Fibroblast of the aortic adventitia (primary cell): ENCODE results near the gene POLD3. TPM values are rescaled to one million over a fixed set of nuclear protein-coding genes. Genes with fewer than 3 reads are reported as not detected.

Experiments used
- DNase-seq: peaks from one replicate; pipeline ENCODE4 v3.0.0-alpha.2; 2010; ENCODE audit warnings: low read depth
- H3K4me3 ChIP-seq: 2 replicates; pipeline ENCODE4 v1.5.1; 2011; ENCODE audit warnings: low read depth, mild to moderate bottlenecking, control low read depth, low read length, moderate library complexity
- CTCF ChIP-seq: IDR thresholded peaks from 2 replicates; pipeline ENCODE4 v1.5.1; 2011; ENCODE audit warnings: mild to moderate bottlenecking, low read length, control low read depth, inconsistent platforms; ENCODE audit not compliant: insufficient read depth
- total RNA-seq: library from RNA; depleted of rRNA; stranded (reverse); fragments of >200 nt; gene quantifications from 2 replicates; pipeline ENCODE4 v1.2.3, GENCODE V29; 2012; ENCODE audit warnings: low replicate concordance

The POLD3 gene
- total RNA-seq, 1 donor = 26.8 TPM

- TF ChIP-seq CTCF = no peak
- no peak for DNase-seq
- no peak overlapping the region for H3K4me3 ChIP-seq
These were observed 80.1 kb downstream of the POLD3 start for GRCh38 chr11:74672332-74672955.

- DNase-seq = peak; percentile 98
- no peak overlapping the region for H3K4me3 ChIP-seq
These were observed 80.7 kb downstream of the POLD3 start for GRCh38 chr11:74672956-74673692.

GRCh38 chr11:74673693-74674360, 81.4 kb downstream of the POLD3 start:
- no peak for TF ChIP-seq CTCF
- H3K4me3 ChIP-seq = no peak overlapping the region
- no peak for DNase-seq

More at GRCh38 chr11:74672956-74673692, 80.7 kb downstream of the POLD3 start:
- no peak for TF ChIP-seq CTCF

DNA sequence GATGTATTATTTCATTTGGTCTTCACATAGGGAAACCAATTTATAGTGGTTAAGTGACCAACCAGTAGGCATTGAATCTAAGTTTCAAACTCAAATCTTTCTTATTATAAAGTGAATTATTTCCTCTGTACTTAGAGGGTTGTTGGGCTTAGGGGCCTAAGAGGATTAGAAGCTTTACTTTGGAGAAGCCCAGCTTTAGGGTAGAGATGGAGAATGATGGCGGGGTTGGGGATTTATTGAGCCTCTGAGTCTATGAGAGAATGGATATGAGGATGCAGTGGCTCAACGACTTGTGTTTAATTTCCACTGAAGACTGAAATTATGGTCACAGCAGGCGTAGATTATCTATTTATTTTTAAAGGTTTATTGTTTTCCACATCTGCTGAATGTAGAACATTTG, 83.4 kb downstream of the POLD3 start:
- DNase-seq = no peak
- no peak overlapping the region for H3K4me3 ChIP-seq
- no peak for TF ChIP-seq CTCF

DNA sequence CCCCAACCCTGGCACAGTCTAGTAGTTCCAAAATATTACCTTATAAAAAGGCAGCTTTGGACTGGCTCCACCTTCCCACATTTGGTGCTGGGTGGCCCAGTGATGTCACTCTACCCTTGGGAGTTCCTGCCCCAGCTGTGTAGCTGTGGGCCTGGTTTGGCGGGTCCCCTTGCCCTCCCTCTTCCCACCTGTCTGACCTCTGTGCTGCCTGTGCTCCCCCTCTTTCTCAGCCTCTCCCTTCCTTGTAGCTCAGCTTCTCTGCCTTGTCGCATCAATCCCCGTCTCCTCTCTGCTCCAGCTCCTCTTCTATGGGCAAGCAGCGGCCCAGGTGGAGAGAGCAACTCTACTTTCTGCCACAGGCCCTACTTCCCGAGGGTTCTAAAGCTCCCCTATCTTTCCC, 84.2 kb downstream of the POLD3 start:
- H3K4me3 ChIP-seq = no peak overlapping the region
- no peak for TF ChIP-seq CTCF
- DNase-seq = no peak

GRCh38 chr11:74677131-74677530, 84.7 kb downstream of the POLD3 start:
- no peak for DNase-seq
- H3K4me3 ChIP-seq = no peak overlapping the region
- no peak for TF ChIP-seq CTCF
